Stimulated activated CD4-positive, alpha-beta T cell treated with anti-CD3 and anti-CD28 coated beads, Interleukin-4, amount 100 ng/mL, for 4 hours (primary cell): ENCODE data around the gene RRP12.
"Not testable (repeated sequence)": the region's sequence is repeated elsewhere in the genome, so short reads cannot be mapped to it uniquely, and the experiment has no call there.

ENCODE experiments used
- DNase-seq, 2 experiments: peaks; one replicate each; pipeline ENCODE4 v3.0.0-alpha.2; 2020

Gene RRP12

DNA sequence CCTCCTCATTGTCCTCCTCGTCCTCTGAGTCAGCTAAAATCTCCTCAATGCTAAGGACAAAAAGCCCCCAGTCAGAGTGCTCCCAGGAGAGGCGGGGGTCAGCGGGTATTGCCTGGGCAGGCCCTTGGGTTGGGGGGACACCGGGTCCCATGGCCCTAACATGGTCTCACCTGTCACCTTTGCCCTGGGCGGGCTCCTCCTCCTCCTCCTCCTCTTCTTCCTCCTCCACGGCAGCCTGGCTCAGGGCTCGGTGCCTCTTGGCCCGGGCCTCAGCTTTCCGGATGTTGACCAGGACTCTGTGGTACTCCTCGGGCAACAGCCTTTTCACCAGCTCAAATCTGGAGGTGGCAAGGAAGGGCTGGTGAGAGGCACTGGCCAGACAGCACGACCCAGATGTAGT lies 34.6 kb downstream of the RRP12 start:
- DNase-seq = no peak

- no peak for DNase-seq
Observed at GRCh38 chr10:97365761-97366351, 35.3 kb downstream of the RRP12 start.

DNA sequence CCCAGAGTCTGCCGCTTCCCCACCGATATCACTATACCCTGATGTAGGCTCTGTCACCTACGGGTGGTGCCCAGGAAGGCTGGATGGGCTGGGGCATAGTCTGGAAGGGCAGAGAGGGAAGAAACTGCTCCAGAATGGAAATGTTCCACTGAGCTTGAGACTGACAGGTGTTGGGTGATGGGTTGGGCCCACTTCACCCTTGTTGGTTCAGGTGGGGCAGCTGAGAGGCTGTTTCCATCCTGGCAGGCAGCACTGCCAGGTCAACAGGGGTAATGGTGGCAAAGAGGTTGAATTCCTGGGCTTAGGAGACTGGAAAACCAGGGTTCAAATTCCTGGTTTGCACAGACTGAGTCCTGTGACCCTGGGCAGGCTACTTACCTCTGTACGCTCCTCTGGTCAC lies 38.1 kb downstream of the RRP12 start:
- DNase-seq = no peak

- no peak for DNase-seq
Observed at GRCh38 chr10:97362310-97363033, 38.7 kb downstream of the RRP12 start.

- no peak for DNase-seq
Observed at GRCh38 chr10:97361537-97361901, 39.6 kb downstream of the RRP12 start.

DNA sequence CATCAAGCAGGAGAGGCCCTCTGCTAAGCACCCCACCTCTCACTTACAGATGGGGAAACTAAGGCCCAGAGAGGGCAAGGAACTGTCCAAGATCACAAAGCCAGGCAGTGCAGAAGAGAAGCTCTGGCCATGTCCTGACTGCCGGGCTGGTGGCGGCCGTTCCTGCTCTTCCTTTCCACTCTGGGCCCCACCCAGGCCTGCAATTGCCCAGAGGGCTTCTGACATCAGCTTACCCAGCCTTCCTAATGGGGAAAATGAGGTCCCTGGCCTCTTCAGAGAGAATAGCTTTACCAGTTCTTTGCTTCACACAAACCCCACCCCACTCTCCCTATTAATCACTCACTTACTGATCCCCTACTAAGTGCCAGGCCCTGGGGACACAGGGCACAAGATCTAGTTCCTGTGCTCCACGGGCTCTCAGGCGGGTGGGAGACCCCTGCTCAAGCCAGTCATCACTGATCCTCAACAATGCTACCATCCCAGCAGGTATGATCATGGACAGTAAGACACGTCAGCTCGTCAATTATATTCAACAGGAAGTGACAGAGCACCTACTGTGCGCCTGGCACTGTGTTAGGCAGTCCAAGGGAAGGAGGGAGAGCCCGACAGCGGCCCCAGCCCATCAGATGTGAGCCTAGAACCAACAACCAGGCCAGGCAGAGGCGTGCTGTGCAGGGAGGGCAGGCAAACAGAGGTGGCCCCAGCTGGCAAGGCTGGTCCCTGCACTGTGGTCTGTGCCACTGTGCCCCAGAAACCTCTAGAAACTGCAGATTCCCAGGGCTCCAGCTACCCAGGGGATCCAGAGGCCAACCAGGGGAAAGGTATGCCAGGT lies 40.2 kb downstream of the RRP12 start:
- no peak for DNase-seq

DNA sequence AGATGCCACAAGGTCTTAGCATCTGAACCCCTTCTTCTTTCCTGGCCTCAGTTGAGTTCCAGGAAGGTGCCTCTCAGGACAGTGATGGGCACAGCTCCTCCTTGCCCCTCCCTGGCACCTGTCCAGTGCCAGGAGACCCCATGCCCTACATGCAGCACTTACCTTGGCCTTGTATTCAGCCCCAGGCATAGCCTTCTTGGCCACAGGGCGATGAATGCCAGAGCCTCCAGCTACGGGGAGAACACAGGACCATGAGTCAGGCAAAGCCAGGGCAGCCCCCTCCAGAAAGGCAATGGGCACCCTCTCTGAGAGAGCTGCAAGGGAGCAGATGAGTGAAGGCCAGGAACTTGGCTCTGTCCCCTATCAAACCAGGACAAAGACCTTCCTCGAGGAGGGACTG lies 42.4 kb downstream of the RRP12 start:
- DNase-seq = no peak

GRCh38 chr10:97358349-97358748 lies 42.8 kb downstream of the RRP12 start:
- no peak for DNase-seq

GRCh38 chr10:97356918-97357317 lies 44.2 kb downstream of the RRP12 start:
- no peak for DNase-seq

- no peak for DNase-seq
Observed at GRCh38 chr10:97356318-97356914, 44.7 kb downstream of the RRP12 start.

- no peak for DNase-seq
Observed at GRCh38 chr10:97355571-97355975, 45.6 kb downstream of the RRP12 start.

GRCh38 chr10:97353945-97354344 lies 47.2 kb downstream of the RRP12 start:
- DNase-seq = no peak

DNA sequence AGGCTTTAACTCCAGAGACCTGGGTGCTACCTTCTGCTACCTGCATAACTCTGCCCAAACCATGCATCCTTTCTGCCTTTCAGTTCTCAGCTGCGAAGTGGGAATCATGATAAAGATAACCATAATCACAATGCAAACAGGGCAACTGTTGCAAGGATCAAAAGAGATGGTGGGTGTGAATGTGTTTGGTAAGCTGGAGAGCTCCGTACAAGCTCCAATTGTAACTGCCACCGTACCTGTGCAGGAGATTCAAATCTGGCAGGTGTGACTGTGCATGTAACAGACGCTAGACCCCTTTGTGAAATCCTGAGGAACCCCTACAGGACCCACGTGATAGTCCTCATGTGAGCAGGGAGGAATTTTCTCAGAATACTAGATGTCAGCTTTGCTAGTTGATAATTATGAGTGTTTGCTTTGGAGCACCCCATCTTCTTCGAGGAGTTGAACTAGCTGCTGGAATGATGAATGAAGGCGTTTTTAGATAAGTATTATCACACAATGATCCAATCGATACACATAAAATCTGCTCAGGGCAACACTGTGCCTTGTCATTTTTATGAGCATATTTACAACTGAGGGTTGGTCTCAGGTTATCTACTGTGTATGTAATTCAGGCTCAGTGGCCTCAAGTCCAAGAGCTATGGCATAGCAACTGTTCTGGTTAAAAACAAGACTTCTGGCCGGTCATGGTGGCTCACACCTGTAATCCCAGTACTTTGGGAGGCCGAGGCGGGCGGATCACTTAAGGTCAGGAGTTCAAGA lies 51.2 kb downstream of the RRP12 start:
- DNase-seq = no peak

DNA sequence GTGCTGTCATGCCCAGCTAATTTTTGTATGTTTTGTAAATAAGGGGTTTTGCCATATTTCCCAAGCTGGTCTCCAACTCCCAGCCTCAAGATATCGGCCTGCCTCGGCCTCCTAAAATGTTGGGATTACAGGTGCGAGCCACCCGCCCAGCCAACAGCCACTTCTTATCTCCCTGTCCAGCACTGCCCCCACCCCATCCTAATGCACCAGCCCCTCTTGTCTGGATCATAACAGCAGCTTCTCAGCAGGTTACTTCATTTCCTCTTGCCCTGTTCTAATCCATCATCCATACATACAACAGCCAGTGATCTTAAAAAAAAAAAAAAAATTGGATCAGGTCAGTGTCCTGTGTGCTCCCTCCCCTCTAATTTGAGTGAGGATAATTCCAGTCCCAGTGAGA lies 53.8 kb downstream of the RRP12 start:
- no peak for DNase-seq

DNA sequence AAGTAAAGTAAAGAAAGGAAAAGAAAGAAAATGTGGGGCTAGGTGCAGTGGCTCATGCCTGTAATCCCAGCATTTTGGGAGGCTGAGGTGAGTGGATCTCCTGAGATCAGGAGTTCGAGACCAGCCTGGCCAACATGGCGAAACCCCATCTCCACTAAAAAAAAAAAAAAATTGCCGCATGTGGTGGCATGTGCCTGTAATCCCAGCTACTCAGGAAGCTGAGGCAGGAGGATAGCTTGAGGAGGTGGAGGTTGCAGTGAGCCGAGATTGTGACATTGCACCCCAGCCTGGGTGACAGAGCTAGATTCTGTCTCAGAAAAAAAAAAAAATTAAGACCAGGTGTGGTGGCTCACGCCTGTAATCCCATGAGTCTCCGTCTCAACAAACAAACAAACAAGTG lies 57.5 kb downstream of the RRP12 start:
- DNase-seq = not testable (repeated sequence)

GRCh38 chr10:97341416-97341815 lies 59.7 kb downstream of the RRP12 start:
- no peak for DNase-seq

- DNase-seq = no peak
Observed at GRCh38 chr10:97338041-97338440, 63.1 kb downstream of the RRP12 start.

DNA sequence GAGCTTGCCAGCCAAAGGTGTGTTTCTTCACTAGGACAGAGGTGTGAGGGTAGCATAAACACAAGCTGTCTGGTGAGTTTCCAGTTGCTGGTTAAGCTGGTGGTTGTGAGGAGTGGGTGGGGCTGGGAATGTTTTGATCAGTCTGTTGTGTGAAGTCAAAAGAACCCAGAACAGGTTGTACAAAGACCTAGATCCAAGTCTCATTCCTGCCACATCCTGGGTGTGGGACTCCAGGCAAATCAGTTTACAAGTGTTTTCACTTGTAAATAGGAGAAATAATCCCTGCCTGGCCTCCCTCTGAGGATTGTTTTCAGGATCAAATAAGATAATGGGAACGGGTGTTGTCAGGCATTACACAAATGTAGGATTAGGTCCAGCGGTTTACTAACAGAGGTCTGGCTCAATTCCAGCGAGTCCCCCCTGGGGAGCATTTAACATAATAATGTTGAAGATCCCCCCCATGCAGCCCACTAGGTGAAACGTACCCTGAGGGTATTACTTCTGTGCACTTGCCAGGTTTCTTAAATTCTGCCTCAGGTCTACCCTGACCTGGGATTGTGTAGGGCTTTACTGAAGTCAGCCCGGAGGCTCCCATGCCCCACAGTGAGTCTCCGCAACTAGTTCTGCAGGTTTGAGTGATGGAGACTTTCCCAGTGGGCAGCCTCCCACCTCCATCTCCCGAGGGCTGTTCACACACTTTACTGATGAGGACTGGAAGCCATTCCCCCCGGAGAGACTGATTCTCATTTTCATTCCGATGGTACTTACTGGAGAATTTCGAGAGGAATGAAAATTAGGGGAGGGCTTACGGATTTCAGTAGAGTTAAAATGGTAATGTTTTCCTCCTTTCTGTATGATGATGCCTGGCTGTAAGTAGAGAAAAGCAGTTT lies 64.0 kb downstream of the RRP12 start:
- DNase-seq = no peak

DNA sequence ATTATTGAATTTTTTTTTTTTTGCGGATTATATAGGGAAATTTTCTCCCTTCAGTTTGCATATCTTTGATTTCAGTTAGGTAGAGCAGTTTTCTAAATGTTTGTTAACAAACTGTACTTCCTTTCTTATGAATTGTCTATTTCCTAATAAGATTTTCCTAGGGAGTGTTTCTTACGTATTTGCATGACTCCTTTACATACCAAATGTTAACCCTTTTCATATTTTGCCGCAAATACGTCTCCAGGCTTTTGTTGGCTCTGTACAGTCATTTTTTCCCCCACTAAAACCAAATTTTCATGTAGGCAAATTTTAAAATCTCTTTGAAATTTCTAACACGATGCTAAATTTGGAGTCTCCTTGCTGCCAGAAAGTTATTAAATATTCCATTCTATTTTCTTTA lies 64.7 kb downstream of the RRP12 start:
- no peak for DNase-seq

- DNase-seq = no peak
Observed at GRCh38 chr10:97336006-97336405, 65.1 kb downstream of the RRP12 start.

- DNase-seq = peak in 1 of 2 experiments; percentile 17
Observed at GRCh38 chr10:97335188-97335619, 65.9 kb downstream of the RRP12 start.
